SK-N-SH treated with all-trans-retinoic acid at 6 μM for 48 hours (cell line): Measurements from ENCODE around the gene PCBP3.

Source experiments
- ATAC-seq: fragments of 200-7000 bp; cut with Tn5 transposase; 3 replicates; pipeline ENCODE4 v1.9.1; 2020; ENCODE audit warnings: mild to moderate bottlenecking, moderate library complexity
- BACH2 ChIP-seq: fragments of 250-450 bp; sonication (Bioruptor Pico); IDR thresholded peaks from 2 replicates; pipeline ENCODE4 v1.9.0; 2021; ENCODE audit warnings: mild to moderate bottlenecking, borderline replicate concordance
- CSDC2 ChIP-seq: fragments of 250-450 bp; sonication (Bioruptor Pico); IDR thresholded peaks from 2 replicates; pipeline ENCODE4 v1.5.0; 2020; ENCODE audit warnings: mild to moderate bottlenecking, moderate library complexity
- ESRRG ChIP-seq: fragments of 250-450 bp; sonication (Bioruptor Pico); IDR thresholded peaks from 2 replicates; pipeline ENCODE4 v1.6.1; 2021; ENCODE audit warnings: mild to moderate bottlenecking
- GLIS3 ChIP-seq: fragments of 250-450 bp; sonication (Bioruptor Pico); IDR thresholded peaks from 2 replicates; pipeline ENCODE4 v1.5.0; 2020; ENCODE audit warnings: mild to moderate bottlenecking, moderate library complexity
- ISL1 ChIP-seq: fragments of 250-450 bp; sonication (Bioruptor Pico); IDR thresholded peaks from 2 replicates; pipeline ENCODE4 v2.1.2; 2022; ENCODE audit warnings: mild to moderate bottlenecking, moderate library complexity
- OSR1 ChIP-seq: fragments of 250-450 bp; sonication (Bioruptor Pico); IDR thresholded peaks from 2 replicates; pipeline ENCODE4 v1.8.0; 2022; ENCODE audit warnings: moderate library complexity, mild to moderate bottlenecking, inconsistent platforms
- PPARA ChIP-seq: fragments of 250-450 bp; sonication (Bioruptor Pico); IDR thresholded peaks from 2 replicates; pipeline ENCODE4 v1.5.0; 2020; ENCODE audit warnings: mild to moderate bottlenecking, borderline replicate concordance
- RARB ChIP-seq: fragments of 250-450 bp; sonication (Bioruptor Pico); IDR thresholded peaks from 2 replicates; pipeline ENCODE4 v1.8.0; 2021; ENCODE audit warnings: mild to moderate bottlenecking, moderate library complexity
- TOX ChIP-seq: fragments of 250-450 bp; sonication (Bioruptor Pico); IDR thresholded peaks from 2 replicates; pipeline ENCODE4 v1.8.0; 2021; ENCODE audit warnings: mild to moderate bottlenecking, moderate library complexity, borderline replicate concordance
- ZC3H10 ChIP-seq: fragments of 250-450 bp; sonication (Bioruptor Pico); IDR thresholded peaks from 2 replicates; pipeline ENCODE4 v1.5.1; 2021; ENCODE audit warnings: mild to moderate bottlenecking, moderate library complexity
- ZFP30 ChIP-seq: fragments of 450-650 bp; formaldehyde crosslinking; IDR thresholded peaks from 2 replicates; pipeline ENCODE4 v1.5.0; 2022; ENCODE audit warnings: mild to moderate bottlenecking, moderate library complexity
- ZNF565 ChIP-seq: fragments of 450-650 bp; formaldehyde crosslinking; conservative IDR thresholded peaks from 2 replicates; pipeline ENCODE4 v1.5.0; 2020; ENCODE audit warnings: low read depth, mild to moderate bottlenecking, moderate library complexity
- ZNF70 ChIP-seq: fragments of 450-650 bp; formaldehyde crosslinking; IDR thresholded peaks from 2 replicates; pipeline ENCODE4 v1.5.0; 2020; ENCODE audit warnings: mild to moderate bottlenecking, moderate library complexity
- ZNF8 ChIP-seq: fragments of 450-650 bp; formaldehyde crosslinking; IDR thresholded peaks from 2 replicates; pipeline ENCODE4 v1.5.0; 2020; ENCODE audit warnings: mild to moderate bottlenecking, moderate library complexity
- TF ChIP-seq, protein P1 (sequence below): fragments of 250-450 bp; sonication (Bioruptor Pico); IDR thresholded peaks from 2 replicates; pipeline ENCODE4 v1.5.1; 2021; ENCODE audit warnings: mild to moderate bottlenecking, moderate library complexity
- TF ChIP-seq, protein P2 (sequence below): fragments of 250-450 bp; sonication (Bioruptor Pico); IDR thresholded peaks from 2 replicates; pipeline ENCODE4 v1.8.0; 2021; ENCODE audit warnings: low read depth, mild to moderate bottlenecking, moderate library complexity, borderline replicate concordance
- TF ChIP-seq, protein P3 (sequence below): fragments of 250-450 bp; sonication (Bioruptor Pico); IDR thresholded peaks from 2 replicates; pipeline ENCODE4 v1.5.1; 2020; ENCODE audit warnings: low read depth, mild to moderate bottlenecking, moderate library complexity
- TF ChIP-seq, protein P4 (sequence below): fragments of 250-450 bp; sonication (Bioruptor Pico); IDR thresholded peaks from 2 replicates; pipeline ENCODE4 v1.8.0; 2020; ENCODE audit warnings: mild to moderate bottlenecking, moderate library complexity, borderline replicate concordance
- TF ChIP-seq, protein P5 (sequence below): fragments of 250-450 bp; sonication (Bioruptor Pico); IDR thresholded peaks from 2 replicates; pipeline ENCODE4 v1.5.0; 2020; ENCODE audit warnings: mild to moderate bottlenecking, moderate library complexity

PCBP3 gene

DNA sequence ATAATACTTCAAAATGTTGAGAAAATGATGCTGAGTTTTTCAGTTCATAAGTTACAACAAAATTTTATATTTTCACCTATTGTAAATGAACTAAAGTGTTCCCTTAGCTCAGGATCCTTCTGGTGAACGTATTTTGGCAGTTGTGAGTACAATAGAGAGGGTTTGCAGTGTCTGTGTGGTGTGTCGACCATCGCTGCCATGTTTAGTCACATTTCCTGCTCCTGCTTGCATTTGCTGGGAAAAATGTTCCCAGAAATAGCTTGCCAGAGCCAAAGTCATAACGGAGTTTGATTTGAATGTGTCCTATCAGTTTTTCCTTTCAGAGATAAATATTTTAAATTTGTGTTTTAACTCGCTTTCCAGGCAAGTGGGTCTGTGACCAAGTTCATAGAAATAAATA lies 220.9 kb downstream of the PCBP3 start:
- TF ChIP-seq, protein P1, sequence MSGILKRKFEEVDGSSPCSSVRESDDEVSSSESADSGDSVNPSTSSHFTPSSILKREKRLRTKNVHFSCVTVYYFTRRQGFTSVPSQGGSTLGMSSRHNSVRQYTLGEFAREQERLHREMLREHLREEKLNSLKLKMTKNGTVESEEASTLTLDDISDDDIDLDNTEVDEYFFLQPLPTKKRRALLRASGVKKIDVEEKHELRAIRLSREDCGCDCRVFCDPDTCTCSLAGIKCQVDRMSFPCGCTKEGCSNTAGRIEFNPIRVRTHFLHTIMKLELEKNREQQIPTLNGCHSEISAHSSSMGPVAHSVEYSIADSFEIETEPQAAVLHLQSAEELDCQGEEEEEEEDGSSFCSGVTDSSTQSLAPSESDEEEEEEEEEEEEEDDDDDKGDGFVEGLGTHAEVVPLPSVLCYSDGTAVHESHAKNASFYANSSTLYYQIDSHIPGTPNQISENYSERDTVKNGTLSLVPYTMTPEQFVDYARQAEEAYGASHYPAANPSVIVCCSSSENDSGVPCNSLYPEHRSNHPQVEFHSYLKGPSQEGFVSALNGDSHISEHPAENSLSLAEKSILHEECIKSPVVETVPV = no peak
- TF ChIP-seq OSR1 (CRISPR knock-in tag) (no peak), TOX (CRISPR knock-in tag) (no peak), ZNF565 (CRISPR knock-in tag) (no peak), ISL1 (CRISPR knock-in tag) (no peak), RARB (CRISPR knock-in tag) (no peak), ZNF70 (CRISPR knock-in tag) (no peak), PPARA (CRISPR knock-in tag) (no peak), GLIS3 (CRISPR knock-in tag) (no peak), ZC3H10 (no peak), BACH2 (CRISPR knock-in tag) (no peak)
- TF ChIP-seq, protein P2, sequence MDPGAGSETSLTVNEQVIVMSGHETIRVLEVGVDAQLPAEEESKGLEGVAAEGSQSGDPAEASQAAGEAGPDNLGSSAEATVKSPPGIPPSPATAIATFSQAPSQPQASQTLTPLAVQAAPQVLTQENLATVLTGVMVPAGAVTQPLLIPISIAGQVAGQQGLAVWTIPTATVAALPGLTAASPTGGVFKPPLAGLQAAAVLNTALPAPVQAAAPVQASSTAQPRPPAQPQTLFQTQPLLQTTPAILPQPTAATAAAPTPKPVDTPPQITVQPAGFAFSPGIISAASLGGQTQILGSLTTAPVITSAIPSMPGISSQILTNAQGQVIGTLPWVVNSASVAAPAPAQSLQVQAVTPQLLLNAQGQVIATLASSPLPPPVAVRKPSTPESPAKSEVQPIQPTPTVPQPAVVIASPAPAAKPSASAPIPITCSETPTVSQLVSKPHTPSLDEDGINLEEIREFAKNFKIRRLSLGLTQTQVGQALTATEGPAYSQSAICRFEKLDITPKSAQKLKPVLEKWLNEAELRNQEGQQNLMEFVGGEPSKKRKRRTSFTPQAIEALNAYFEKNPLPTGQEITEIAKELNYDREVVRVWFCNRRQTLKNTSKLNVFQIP (CRISPR knock-in tag) = no peak
- TF ChIP-seq, protein P3, sequence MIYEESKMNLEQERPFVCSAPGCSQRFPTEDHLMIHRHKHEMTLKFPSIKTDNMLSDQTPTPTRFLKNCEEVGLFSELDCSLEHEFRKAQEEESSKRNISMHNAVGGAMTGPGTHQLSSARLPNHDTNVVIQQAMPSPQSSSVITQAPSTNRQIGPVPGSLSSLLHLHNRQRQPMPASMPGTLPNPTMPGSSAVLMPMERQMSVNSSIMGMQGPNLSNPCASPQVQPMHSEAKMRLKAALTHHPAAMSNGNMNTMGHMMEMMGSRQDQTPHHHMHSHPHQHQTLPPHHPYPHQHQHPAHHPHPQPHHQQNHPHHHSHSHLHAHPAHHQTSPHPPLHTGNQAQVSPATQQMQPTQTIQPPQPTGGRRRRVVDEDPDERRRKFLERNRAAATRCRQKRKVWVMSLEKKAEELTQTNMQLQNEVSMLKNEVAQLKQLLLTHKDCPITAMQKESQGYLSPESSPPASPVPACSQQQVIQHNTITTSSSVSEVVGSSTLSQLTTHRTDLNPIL (CRISPR knock-in tag) = no peak
- TF ChIP-seq, protein P4, sequence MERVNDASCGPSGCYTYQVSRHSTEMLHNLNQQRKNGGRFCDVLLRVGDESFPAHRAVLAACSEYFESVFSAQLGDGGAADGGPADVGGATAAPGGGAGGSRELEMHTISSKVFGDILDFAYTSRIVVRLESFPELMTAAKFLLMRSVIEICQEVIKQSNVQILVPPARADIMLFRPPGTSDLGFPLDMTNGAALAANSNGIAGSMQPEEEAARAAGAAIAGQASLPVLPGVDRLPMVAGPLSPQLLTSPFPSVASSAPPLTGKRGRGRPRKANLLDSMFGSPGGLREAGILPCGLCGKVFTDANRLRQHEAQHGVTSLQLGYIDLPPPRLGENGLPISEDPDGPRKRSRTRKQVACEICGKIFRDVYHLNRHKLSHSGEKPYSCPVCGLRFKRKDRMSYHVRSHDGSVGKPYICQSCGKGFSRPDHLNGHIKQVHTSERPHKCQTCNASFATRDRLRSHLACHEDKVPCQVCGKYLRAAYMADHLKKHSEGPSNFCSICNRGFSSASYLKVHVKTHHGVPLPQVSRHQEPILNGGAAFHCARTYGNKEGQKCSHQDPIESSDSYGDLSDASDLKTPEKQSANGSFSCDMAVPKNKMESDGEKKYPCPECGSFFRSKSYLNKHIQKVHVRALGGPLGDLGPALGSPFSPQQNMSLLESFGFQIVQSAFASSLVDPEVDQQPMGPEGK = no peak
- ATAC-seq = no peak

DNA sequence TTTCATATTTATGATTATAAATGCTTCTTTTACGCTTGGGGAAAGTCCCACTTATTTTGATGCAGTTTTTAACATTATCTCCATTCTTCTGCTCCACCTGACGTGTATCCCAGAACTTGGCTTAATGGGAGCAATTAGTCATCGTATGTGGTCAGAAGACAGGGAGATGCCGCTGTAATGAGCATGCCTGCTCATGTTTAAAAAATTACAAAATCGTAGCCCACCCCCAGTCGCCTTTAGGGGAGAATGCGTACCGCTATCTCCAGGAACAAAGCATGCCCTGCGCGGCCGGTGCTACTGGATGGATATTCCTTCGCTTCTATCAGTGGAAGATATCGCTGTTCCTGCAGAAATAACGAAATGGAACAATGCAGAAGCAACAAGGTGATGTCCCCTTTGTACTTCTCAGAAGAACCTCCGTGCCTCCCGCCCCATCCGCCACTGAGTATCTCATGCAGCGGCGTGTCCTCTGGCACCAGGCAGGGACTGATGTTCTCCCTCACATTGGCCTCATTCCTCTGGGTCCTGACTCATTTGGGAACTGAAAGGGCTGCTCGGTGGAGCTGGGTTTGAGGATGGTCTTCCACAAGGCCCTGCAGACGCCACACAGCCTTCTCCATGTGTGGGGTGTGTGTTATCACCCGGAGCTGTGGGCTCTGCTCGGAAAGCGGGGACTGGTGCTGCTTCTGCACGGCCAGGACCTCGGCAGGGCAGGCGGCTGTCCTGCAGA lies 221.7 kb downstream of the PCBP3 start:
- peak; percentile 59 for ATAC-seq
- TF ChIP-seq CSDC2 (no peak), RARB (CRISPR knock-in tag) (no peak), PPARA (CRISPR knock-in tag) (no peak), ESRRG (CRISPR knock-in tag) (no peak), BACH2 (CRISPR knock-in tag) (no peak), GLIS3 (CRISPR knock-in tag) (no peak), ZFP30 (CRISPR knock-in tag) (no peak), ZNF8 (CRISPR knock-in tag) (no peak), ISL1 (CRISPR knock-in tag) (no peak)
- TF ChIP-seq, protein P5, sequence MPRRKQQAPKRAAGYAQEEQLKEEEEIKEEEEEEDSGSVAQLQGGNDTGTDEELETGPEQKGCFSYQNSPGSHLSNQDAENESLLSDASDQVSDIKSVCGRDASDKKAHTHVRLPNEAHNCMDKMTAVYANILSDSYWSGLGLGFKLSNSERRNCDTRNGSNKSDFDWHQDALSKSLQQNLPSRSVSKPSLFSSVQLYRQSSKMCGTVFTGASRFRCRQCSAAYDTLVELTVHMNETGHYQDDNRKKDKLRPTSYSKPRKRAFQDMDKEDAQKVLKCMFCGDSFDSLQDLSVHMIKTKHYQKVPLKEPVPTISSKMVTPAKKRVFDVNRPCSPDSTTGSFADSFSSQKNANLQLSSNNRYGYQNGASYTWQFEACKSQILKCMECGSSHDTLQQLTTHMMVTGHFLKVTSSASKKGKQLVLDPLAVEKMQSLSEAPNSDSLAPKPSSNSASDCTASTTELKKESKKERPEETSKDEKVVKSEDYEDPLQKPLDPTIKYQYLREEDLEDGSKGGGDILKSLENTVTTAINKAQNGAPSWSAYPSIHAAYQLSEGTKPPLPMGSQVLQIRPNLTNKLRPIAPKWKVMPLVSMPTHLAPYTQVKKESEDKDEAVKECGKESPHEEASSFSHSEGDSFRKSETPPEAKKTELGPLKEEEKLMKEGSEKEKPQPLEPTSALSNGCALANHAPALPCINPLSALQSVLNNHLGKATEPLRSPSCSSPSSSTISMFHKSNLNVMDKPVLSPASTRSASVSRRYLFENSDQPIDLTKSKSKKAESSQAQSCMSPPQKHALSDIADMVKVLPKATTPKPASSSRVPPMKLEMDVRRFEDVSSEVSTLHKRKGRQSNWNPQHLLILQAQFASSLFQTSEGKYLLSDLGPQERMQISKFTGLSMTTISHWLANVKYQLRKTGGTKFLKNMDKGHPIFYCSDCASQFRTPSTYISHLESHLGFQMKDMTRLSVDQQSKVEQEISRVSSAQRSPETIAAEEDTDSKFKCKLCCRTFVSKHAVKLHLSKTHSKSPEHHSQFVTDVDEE (CRISPR knock-in tag) = no peak
- TF ChIP-seq, protein P2 (CRISPR knock-in tag) = no peak
- TF ChIP-seq, protein P4 = no peak
